Ovary (tissue), 9 donors: Measurements from ENCODE around the gene PITPNB. TPM values are rescaled to one million over a fixed set of nuclear protein-coding genes. Genes with fewer than 3 reads are reported as not detected.

Experiments used
- DNase-seq, 5 donors: peaks; one replicate each; pipeline ENCODE4 v3.0.0-alpha.2; 2019 to 2020
- H3K27ac ChIP-seq, 2 donors: fragments of 200-600 bp; one replicate each; pipeline versions ENCODE4 v1.5.1 to v1.8.0; 2019 to 2022
- H3K27me3 ChIP-seq: fragments of 200-600 bp; one replicate; pipeline ENCODE4 v1.8.0; 2022
- H3K36me3 ChIP-seq: fragments of 200-600 bp; sonication (generic); one replicate; pipeline ENCODE4 v1.5.1; 2019
- H3K4me1 ChIP-seq: one replicate; pipeline ENCODE4 v1.8.1; 2013; ENCODE audit warnings: mild to moderate bottlenecking, moderate library complexity; ENCODE audit not compliant: insufficient read depth
- H3K4me3 ChIP-seq: fragments of 200-600 bp; sonication (generic); one replicate; pipeline ENCODE4 v1.5.1; 2017
- H3K9me3 ChIP-seq, 2 donors: fragments of 200-600 bp in 1 of 2; sonication (generic) in 1 of 2; one replicate each; pipeline versions ENCODE4 v1.5.1 to v1.8.1; 2013 to 2019; ENCODE audit warnings: mild to moderate bottlenecking in 1 of 2, moderate library complexity in 1 of 2
- CTCF ChIP-seq, 3 donors: fragments of 450-650 bp in 2 of 3; fragments of 200-600 bp in 1 of 3; IDR thresholded peaks; one replicate each; pipeline versions ENCODE4 v1.5.1 to v1.8.0; 2016 to 2022; ENCODE audit warnings: antibody characterized with exemption in 3 of 3, mild to moderate bottlenecking in 1 of 3
- EP300 ChIP-seq: sonication (generic); formaldehyde crosslinking; IDR thresholded peaks from one replicate; pipeline ENCODE4 v1.6.1; 2017; ENCODE audit warnings: antibody characterized with exemption
- POLR2A ChIP-seq: fragments of 450-650 bp; IDR thresholded peaks from one replicate; pipeline ENCODE4 v1.6.1; 2017; ENCODE audit warnings: antibody characterized with exemption, mild to moderate bottlenecking, moderate library complexity
- WGBS, 3 donors: extraction: QIAGEN DNeasy Blood & Tissue Kit in 1 of 3; methylation state at CpG; one replicate each; pipeline versions ENCODE4 v1.1.5 to v1.1.7; 2013 to 2017; 5-methylcytosine and 5-hydroxymethylcytosine counted together
- intact Hi-C, 4 donors: fragments of 100-400 bp; cut with DNase I; formaldehyde crosslinking; loops; one replicate each; pipeline versions ENCODE4 v1.11.0 to v1.15.1; 2022 to 2023
- polyA plus RNA-seq, 2 donors: library from polyadenylated mRNA; stranded (reverse); fragments of 200-250 nt in 1 of 2; fragments of 350-450 nt in 1 of 2; fragmentation: Illumina TruSeq in 1 of 2; extraction: RNeasy Lipid Tissue Mini Kit (QIAGEN cat#74804) in 1 of 2; gene quantifications; one replicate each; pipeline ENCODE4 v1.2.3, GENCODE V29; 2013 to 2014
- total RNA-seq, 7 donors: library from RNA; depleted of rRNA in 2 of 7; stranded (reverse); fragments of >200 nt in 2 of 7; fragmentation: NEBNext Ultra II Directional in 3 of 7; extraction: Animal tissue kit (Norgen Biotek cat#: 25700) in 3 of 7; gene quantifications; one replicate each; pipeline versions ENCODE4 v1.1.0 to v1.2.4, GENCODE V29; 2016 to 2023
- donor health status: DM: no; HTN: no; CAD: no; lungs with moderate emphysema.
- donor health status: DM: no; HTN: no; CAD: no.
- donor health status: Bipolar disorder and iron deficiency.
- donor health status: DM: yes; HTN: yes; CAD: no.
- donor health status: DM: no; HTN: no; CAD: no.
- donor health status: DM: yes; HTN: yes; CAD: no.

PITPNB gene
- total and polyA plus RNA-seq, 9 donors = 26.6 to 77.2 (median 60.9) TPM

GRCh38 chr22:27839057-27839660 is 79.9 kb downstream of the PITPNB start:
- no peak overlapping the region for H3K4me3 ChIP-seq
- H3K27ac ChIP-seq = no peak overlapping the region
- WGBS, 3 donors = 90 to 92% (median 92%) methylated on average over 13 of the region's 13 CpGs
- TF ChIP-seq CTCF (IDR thresholded peaks at IDR 0.05) (no peak), POLR2A (no peak), EP300 (no peak)
- H3K9me3 ChIP-seq = no peaks in the 10 kb centered on the region
- intact Hi-C loops = no loop called here
- no peaks in the 10 kb centered on the region for H3K36me3 ChIP-seq
- DNase-seq = peak in 2 of 5 donors; percentile 15 to 24
- H3K27me3 ChIP-seq = no peaks in the 10 kb centered on the region
- H3K4me1 ChIP-seq = peaks cover 10% of the 10 kb centered on the region

- WGBS, 3 donors = 73 to 78% (median 74%) methylated on average over 10 of the region's 10 CpGs
- no peak for TF ChIP-seq EP300
- TF ChIP-seq CTCF (IDR thresholded peaks at IDR 0.05) = no peak
- TF ChIP-seq POLR2A = no peak
- DNase-seq = peak in 1 of 5 donors; percentile 29
- Histone ChIP-seq H3K4me3 (no peak overlapping the region), H3K27me3 (no peaks in the 10 kb centered on the region), H3K36me3 (no peaks in the 10 kb centered on the region), H3K9me3 (no peaks in the 10 kb centered on the region), H3K27ac (no peak overlapping the region), H3K4me1 (peaks cover 4% of the 10 kb centered on the region)
- intact Hi-C loops = no loop called here
These were observed 82.9 kb downstream of the PITPNB start for GRCh38 chr22:27836181-27836580.

GRCh38 chr22:27835446-27835845 is 83.6 kb downstream of the PITPNB start:
- Histone ChIP-seq H3K36me3 (no peaks in the 10 kb centered on the region), H3K27ac (no peak overlapping the region), H3K9me3 (no peaks in the 10 kb centered on the region), H3K4me1 (peaks cover 4% of the 10 kb centered on the region), H3K4me3 (no peak overlapping the region), H3K27me3 (no peaks in the 10 kb centered on the region)
- intact Hi-C loops = no loop called here
- DNase-seq = peak in 1 of 5 donors; percentile 21
- 13 to 64% (median 14%) methylated on average over 6 of the region's 6 CpGs for WGBS, 3 donors
- no peak for TF ChIP-seq POLR2A

- DNase-seq = peak in 2 of 5 donors; percentile 19 to 33
These were observed 84.5 kb downstream of the PITPNB start for GRCh38 chr22:27834364-27835185.

GRCh38 chr22:27833803-27834202 is 85.3 kb downstream of the PITPNB start:
- Histone ChIP-seq H3K27ac (no peak overlapping the region), H3K4me3 (no peak overlapping the region), H3K36me3 (no peaks in the 10 kb centered on the region), H3K4me1 (peaks cover 5% of the 10 kb centered on the region), H3K9me3 (no peaks in the 10 kb centered on the region), H3K27me3 (no peaks in the 10 kb centered on the region)
- DNase-seq = peak in 1 of 5 donors; percentile 13
- no peak for TF ChIP-seq CTCF (IDR thresholded peaks at IDR 0.05)
- TF ChIP-seq EP300 = no peak
- TF ChIP-seq POLR2A = no peak
- WGBS, 3 donors = 93 to 95% (median 93%) methylated on average over 2 of the region's 2 CpGs
- intact Hi-C loops = no loop called here

More at GRCh38 chr22:27834364-27835185, 84.5 kb downstream of the PITPNB start:
- H3K27me3 ChIP-seq = no peaks in the 10 kb centered on the region
- intact Hi-C loops = no loop called here
- no peaks in the 10 kb centered on the region for H3K36me3 ChIP-seq
- peaks cover 4% of the 10 kb centered on the region for H3K4me1 ChIP-seq
- no peak overlapping the region for H3K27ac ChIP-seq
- no peak for TF ChIP-seq POLR2A
- 92 to 95% (median 95%) methylated on average over 20 of the region's 20 CpGs for WGBS, 3 donors
- H3K9me3 ChIP-seq = no peaks in the 10 kb centered on the region
- H3K4me3 ChIP-seq = no peak overlapping the region
